GM13976 (cell line): ENCODE measurements around the gene CDK2.
"Not testable (repeated sequence)": the region's sequence is repeated elsewhere in the genome, so short reads cannot be mapped to it uniquely, and the experiment has no call there.

Experiments
- DNase-seq: peaks from one replicate; pipeline ENCODE4 v3.0.0; 2012; ENCODE audit warnings: low spot score
- CTCF ChIP-seq: IDR thresholded peaks from 2 replicates; pipeline ENCODE4 v1.5.1; 2012; ENCODE audit warnings: borderline replicate concordance, mild to moderate bottlenecking; ENCODE audit not compliant: insufficient read depth; ENCODE audit errors: extremely low read depth, missing control alignments, control extremely low read depth
- in situ Hi-C: fragments of 300-500 bp; cut with MboI; formaldehyde crosslinking; loops from one replicate; pipeline ENCODE4 v1.12.0; 2022; ENCODE audit warnings: low sequenced_read_pairs, mixed read lengths, inconsistent platforms; ENCODE audit not compliant: unreplicated experiment

Gene CDK2

DNA sequence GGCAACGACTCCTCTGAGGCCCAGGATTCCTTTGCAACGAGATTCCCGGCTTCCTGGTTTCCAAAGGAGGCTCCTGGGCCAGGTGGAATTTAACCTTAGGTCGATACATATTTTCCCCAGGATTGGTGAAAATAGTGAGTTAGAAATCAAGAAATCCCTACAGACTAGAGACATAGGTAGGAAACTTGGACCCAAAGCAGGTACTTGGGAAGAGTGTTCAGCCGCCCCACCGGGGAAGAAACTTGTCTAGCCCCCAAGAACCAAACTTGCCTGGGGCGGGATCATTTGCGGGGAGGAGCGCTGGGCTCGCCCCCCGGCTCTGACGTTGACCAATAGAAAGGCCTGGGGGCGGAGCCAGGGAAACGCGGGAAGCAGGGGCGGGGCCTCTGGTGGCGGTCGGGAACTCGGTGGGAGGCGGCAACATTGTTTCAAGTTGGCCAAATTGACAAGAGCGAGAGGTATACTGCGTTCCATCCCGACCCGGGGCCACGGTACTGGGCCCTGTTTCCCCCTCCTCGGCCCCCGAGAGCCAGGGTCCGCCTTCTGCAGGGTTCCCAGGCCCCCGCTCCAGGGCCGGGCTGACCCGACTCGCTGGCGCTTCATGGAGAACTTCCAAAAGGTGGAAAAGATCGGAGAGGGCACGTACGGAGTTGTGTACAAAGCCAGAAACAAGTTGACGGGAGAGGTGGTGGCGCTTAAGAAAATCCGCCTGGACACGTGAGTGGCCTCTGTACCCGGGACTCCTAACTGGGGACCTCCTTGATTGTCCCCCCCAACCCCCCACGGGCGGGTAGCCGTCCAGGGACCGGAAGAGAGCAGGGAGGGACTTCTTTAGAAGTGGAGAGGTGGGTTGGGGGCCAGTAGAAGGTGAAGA is at the start of gene CDK2:
TSS of gene CDK2 (plus strand) at position 423 of the 874 bp plus-strand sequence. CDS start at position 602, 179 bp downstream.
- peak; percentile 95 for DNase-seq
- no peak for TF ChIP-seq CTCF
- in situ Hi-C loops = no loop called here

DNA sequence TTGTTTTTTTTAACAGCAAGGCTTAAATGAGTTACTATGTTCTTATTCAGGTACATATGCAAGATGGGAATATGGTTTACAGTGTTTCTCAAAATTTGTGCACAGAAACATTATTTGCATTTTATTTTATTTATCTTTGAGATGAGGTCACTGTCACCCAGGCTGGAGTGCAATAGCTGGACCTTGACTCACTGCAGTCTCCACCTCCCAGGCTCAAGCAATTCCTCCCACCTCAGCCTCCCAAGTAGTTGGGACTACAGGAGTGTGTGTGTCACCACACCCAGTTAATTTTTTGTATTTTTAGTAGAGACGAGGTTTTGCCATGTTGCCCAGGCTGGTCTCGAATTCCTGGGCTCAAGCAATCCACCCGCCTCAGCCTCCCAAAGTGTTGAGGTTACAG is 47.6 kb upstream of the CDK2 start:
- DNase-seq, in situ Hi-C loops: not testable (repeated sequence)

DNA sequence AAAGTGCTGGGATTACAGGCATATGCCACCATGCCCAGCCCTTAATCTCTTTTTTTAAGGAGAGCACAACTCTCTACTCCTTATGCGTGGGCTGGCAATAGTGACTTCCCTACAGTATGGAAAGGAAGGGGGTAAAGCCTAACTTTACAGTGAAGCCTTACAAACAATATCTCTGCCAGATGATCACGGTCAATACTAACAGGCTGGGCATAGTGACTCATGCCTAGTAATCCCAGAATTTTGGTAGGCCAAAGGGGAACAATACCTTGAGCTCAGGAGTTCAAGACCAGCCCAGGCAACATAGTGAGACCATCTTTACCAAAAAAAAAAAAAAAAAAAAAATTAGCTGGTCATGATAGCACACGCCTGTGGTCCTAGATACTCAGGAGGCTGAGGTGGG is 44.5 kb upstream of the CDK2 start:
- in situ Hi-C loops = no loop called here
- DNase-seq = no peak
- TF ChIP-seq CTCF = no peak

DNA sequence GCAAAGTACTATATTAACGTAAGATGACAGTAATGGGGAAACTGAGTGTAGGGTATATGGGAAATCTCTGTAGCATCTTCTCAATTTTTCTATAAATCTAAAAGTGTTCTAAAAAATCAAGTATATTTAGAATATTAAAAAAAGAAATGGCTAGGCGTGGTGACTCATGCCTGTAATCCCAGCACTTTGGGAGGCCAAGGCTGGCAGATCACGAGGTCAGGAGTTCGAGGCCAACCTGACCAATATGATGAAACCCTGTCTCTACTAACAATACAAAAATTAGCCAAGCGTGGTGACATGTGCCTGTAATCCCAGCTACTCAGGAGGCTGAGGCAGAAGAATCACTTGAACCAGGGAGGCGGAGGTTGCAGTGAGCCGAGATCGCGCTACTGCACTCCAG is 43.0 kb upstream of the CDK2 start:
- in situ Hi-C loops, DNase-seq: not testable (repeated sequence)

GRCh38 chr12:55925371-55925770 is 41.3 kb upstream of the CDK2 start:
- TF ChIP-seq CTCF = no peak
- DNase-seq = no peak
- in situ Hi-C loops = no loop called here

GRCh38 chr12:55925870-55926737 is 40.5 kb upstream of the CDK2 start:
- no peak for TF ChIP-seq CTCF
- in situ Hi-C loops = no loop called here
- DNase-seq = no peak

DNA sequence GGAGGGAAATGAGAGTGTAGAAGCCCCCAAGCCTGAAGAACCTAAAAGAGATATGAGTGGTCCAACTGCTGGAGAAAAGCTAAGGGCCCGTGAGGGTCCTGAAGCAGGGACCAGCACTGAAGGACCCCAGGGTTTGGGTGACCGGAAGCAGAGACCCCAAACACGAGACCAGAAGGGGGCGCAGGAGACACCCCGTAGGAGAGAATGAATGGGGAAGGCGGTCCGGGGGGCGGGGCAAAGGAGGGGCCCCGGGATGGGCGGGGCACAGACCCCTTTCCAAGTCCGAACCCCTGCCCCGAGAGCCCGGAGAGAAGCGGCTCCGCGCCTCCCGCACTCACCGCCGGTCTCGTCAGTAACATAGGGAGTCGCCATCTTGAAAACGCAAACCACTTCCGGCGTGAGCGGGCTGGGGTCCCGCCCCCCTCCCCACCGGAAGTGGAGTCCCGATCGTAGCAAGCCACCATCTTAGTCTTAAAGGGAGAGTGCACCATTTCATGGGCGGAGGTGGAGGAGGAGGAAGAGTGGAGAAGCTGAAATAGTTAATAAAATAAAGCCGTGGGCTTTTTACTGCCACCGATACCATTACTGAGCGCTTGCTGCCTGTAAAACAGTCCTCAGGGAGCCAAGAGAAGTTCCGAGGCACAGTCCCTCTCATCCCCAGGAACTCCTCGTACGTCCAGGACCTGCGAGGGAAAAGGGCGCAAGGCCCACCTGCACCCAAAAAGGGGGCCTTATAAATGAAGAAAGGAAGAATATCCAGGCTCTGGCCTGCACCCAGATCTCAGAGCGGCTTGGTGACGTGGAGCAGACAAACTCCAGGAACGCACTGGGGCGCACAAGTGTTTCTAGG is 39.7 kb upstream of the CDK2 start:
- peak; percentile 93 for DNase-seq
- in situ Hi-C loops = no loop called here
- TF ChIP-seq CTCF = peak; percentile 80
